Camera-type eye (tissue), 1 donor: ENCODE data around the gene C12orf43. TPM values are rescaled to one million over a fixed set of nuclear protein-coding genes. Genes with fewer than 3 reads are reported as not detected.

Source experiments
- total RNA-seq: library from RNA; depleted of rRNA; stranded (reverse); fragments of >200 nt; gene quantifications from one replicate; pipeline ENCODE4 v1.2.3, GENCODE V29; 2014

C12orf43 gene
- total RNA-seq: 11.4 TPM

GRCh38 chr12:121015825-121016766 is at the start of gene C12orf43:
Gene C12orf43, minus strand, starts transcription at chr12:121016487. Its CDS starts 13 bp downstream, at chr12:121016474.

GRCh38 chr12:121038861-121039668 is 22.8 kb upstream of the C12orf43 start, which contains the start of gene OASL:
Gene OASL, minus strand, starts transcription at chr12:121039246. Its CDS starts 275 bp downstream, at chr12:121038971.

GRCh38 chr12:120978296-120979219 is 37.7 kb downstream of the C12orf43 start, which contains the start of gene HNF1A:
Gene HNF1A, plus strand, starts transcription at chr12:120978543. Its CDS starts 226 bp downstream, at chr12:120978769.

Other genes with a start within 250 kb of the C12orf43 start
- gene SPPL3, start 112.1 kb downstream of the C12orf43 start, total RNA-seq: 30.0 TPM
- gene HNF1A, start 37.9 kb downstream of the C12orf43 start, total RNA-seq: 0.16 TPM
- gene OASL, start 22.8 kb upstream of the C12orf43 start, total RNA-seq: 0.33 TPM
- gene P2RX7, start 116.4 kb upstream of the C12orf43 start, total RNA-seq: 4.0 TPM
- gene P2RX4, start 193.6 kb upstream of the C12orf43 start, total RNA-seq: 30.9 TPM